ENCODE measurements around the gene TMEM248. TPM values are rescaled to one million over a fixed set of nuclear protein-coding genes. Genes with fewer than 3 reads are reported as not detected.
A peak's percentile ranks its signal among the peaks of the same experiment; 100 is the strongest.
"Not testable (repeated sequence)": the region's sequence is repeated elsewhere in the genome, so short reads cannot be mapped to it uniquely, and the experiment has no call there.

The TMEM248 gene
- 10 to 100 TPM; 86.9 to 88.1 TPM for total RNA-seq

- H3K36me3 Mint-ChIP-seq: peaks cover 17% of the 10 kb centered on the region
- H3K4me3 Mint-ChIP-seq: peak within 1 kb of the TSS; percentile 100
- no peaks in the 10 kb centered on the region for H3K9me3 Mint-ChIP-seq
- ATAC-seq (ENCODE audit: low read depth) (peak; percentile 87), DNase-seq (peak; percentile 96)
- H3K4me1 Mint-ChIP-seq: peaks cover 24% of the 10 kb centered on the region
- POLR2A ChIA-PET: interaction anchor here (0.7 to 3.8 kb wide), 11 partner anchors 19 to 1543 kb away, joined by 3 to 31 read pairs (median 4); partner anchors contain the start of genes RABGEF1, SBDS and TYW1
- H3K27ac Mint-ChIP-seq: peak within 1 kb of the TSS; percentile 99
- H3K27me3 Mint-ChIP-seq: no peaks in the 10 kb centered on the region
Measured at GRCh38 chr7:66920769-66921395, at the start of gene TMEM248. Gene TMEM248 (plus strand): TSS chr7:66921225. CDS start chr7:66941866, 20,641 bp downstream.

- ATAC-seq (ENCODE audit: low read depth) (no peak), DNase-seq (no peak)
- Mint-ChIP-seq H3K27me3 (no peaks in the 10 kb centered on the region), H3K9me3 (no peaks in the 10 kb centered on the region), H3K27ac (no peak overlapping the region), H3K4me3 (no peak overlapping the region), H3K4me1 (peaks cover 6% of the 10 kb centered on the region), H3K36me3 (peaks cover 7% of the 10 kb centered on the region)
- POLR2A ChIA-PET: no interaction called here
Measured at GRCh38 chr7:66873476-66873875, 47.5 kb upstream of the TMEM248 start.

- Mint-ChIP-seq H3K27ac (peak overlapping the region; percentile 75), H3K4me1 (peaks cover 6% of the 10 kb centered on the region), H3K9me3 (no peaks in the 10 kb centered on the region), H3K27me3 (no peaks in the 10 kb centered on the region), H3K36me3 (peaks cover 6% of the 10 kb centered on the region), H3K4me3 (no peak overlapping the region)
- ATAC-seq (ENCODE audit: low read depth) (no peak), DNase-seq (no peak)
- POLR2A ChIA-PET: no interaction called here
Measured at GRCh38 chr7:66877577-66878300, 43.3 kb upstream of the TMEM248 start.

- H3K4me3 Mint-ChIP-seq; H3K27ac Mint-ChIP-seq; ATAC-seq (ENCODE audit: low read depth); H3K27me3 Mint-ChIP-seq; POLR2A ChIA-PET; H3K4me1 Mint-ChIP-seq; H3K9me3 Mint-ChIP-seq; H3K36me3 Mint-ChIP-seq; DNase-seq: not testable (repeated sequence)
Measured at GRCh38 chr7:66878301-66878685, 42.7 kb upstream of the TMEM248 start.

GRCh38 chr7:66880053-66880452 is 41.0 kb upstream of the TMEM248 start:
- H3K27me3 Mint-ChIP-seq: no peaks in the 10 kb centered on the region
- ATAC-seq (ENCODE audit: low read depth): no peak
- H3K4me1 Mint-ChIP-seq: peaks cover 6% of the 10 kb centered on the region
- no peak overlapping the region for H3K4me3 Mint-ChIP-seq
- DNase-seq: no peak
- H3K9me3 Mint-ChIP-seq: no peaks in the 10 kb centered on the region
- POLR2A ChIA-PET: no interaction called here
- H3K27ac Mint-ChIP-seq: no peak overlapping the region
- peaks cover 6% of the 10 kb centered on the region for H3K36me3 Mint-ChIP-seq

GRCh38 chr7:66880577-66880976 is 40.4 kb upstream of the TMEM248 start:
- H3K27me3 Mint-ChIP-seq; H3K36me3 Mint-ChIP-seq; DNase-seq; ATAC-seq (ENCODE audit: low read depth); H3K9me3 Mint-ChIP-seq; H3K4me3 Mint-ChIP-seq; H3K27ac Mint-ChIP-seq; H3K4me1 Mint-ChIP-seq; POLR2A ChIA-PET: not testable (repeated sequence)

- Mint-ChIP-seq H3K36me3 (peaks cover 3% of the 10 kb centered on the region), H3K27me3 (no peaks in the 10 kb centered on the region), H3K4me3 (no peak overlapping the region), H3K27ac (no peak overlapping the region), H3K9me3 (no peaks in the 10 kb centered on the region), H3K4me1 (peaks cover 5% of the 10 kb centered on the region)
- DNase-seq: no peak
- POLR2A ChIA-PET: no interaction called here
- ATAC-seq (ENCODE audit: low read depth): no peak
Measured at GRCh38 chr7:66883716-66884115, 37.3 kb upstream of the TMEM248 start.

- H3K4me1 Mint-ChIP-seq; DNase-seq; POLR2A ChIA-PET; H3K27ac Mint-ChIP-seq; H3K4me3 Mint-ChIP-seq; H3K27me3 Mint-ChIP-seq; H3K9me3 Mint-ChIP-seq; ATAC-seq (ENCODE audit: low read depth); H3K36me3 Mint-ChIP-seq: not testable (repeated sequence)
Measured at GRCh38 chr7:66884556-66884955, 36.5 kb upstream of the TMEM248 start.

- DNase-seq (no peak), ATAC-seq (ENCODE audit: low read depth) (no peak)
- H3K27me3 Mint-ChIP-seq: no peaks in the 10 kb centered on the region
- peaks cover 5% of the 10 kb centered on the region for H3K4me1 Mint-ChIP-seq
- H3K36me3 Mint-ChIP-seq: peaks cover 3% of the 10 kb centered on the region
- H3K4me3 Mint-ChIP-seq: no peak overlapping the region
- POLR2A ChIA-PET: interaction anchor here (0.7 kb wide), 1 partner anchor 126 kb away, joined by 3 read pairs; no protein-coding TSS in a partner anchor
- no peaks in the 10 kb centered on the region for H3K9me3 Mint-ChIP-seq
- no peak overlapping the region for H3K27ac Mint-ChIP-seq
Measured at GRCh38 chr7:66886152-66886551, 34.9 kb upstream of the TMEM248 start.

- ATAC-seq (ENCODE audit: low read depth); POLR2A ChIA-PET; DNase-seq; H3K27me3 Mint-ChIP-seq; H3K27ac Mint-ChIP-seq; H3K4me1 Mint-ChIP-seq; H3K9me3 Mint-ChIP-seq; H3K36me3 Mint-ChIP-seq; H3K4me3 Mint-ChIP-seq: not testable (repeated sequence)
Measured at GRCh38 chr7:66888223-66888622, 32.8 kb upstream of the TMEM248 start.

- peaks cover 2% of the 10 kb centered on the region for H3K36me3 Mint-ChIP-seq
- H3K27me3 Mint-ChIP-seq: no peaks in the 10 kb centered on the region
- no peaks in the 10 kb centered on the region for H3K4me1 Mint-ChIP-seq
- ATAC-seq (ENCODE audit: low read depth) (peak; percentile 33), DNase-seq (no peak)
- H3K9me3 Mint-ChIP-seq: no peaks in the 10 kb centered on the region
- POLR2A ChIA-PET: no interaction called here
- H3K4me3 Mint-ChIP-seq: no peak overlapping the region
- no peak overlapping the region for H3K27ac Mint-ChIP-seq
Measured at GRCh38 chr7:66894463-66895080, 26.5 kb upstream of the TMEM248 start.

- POLR2A ChIA-PET: no interaction called here
- H3K27ac Mint-ChIP-seq: no peak overlapping the region
- ATAC-seq (ENCODE audit: low read depth): no peak
- H3K36me3 Mint-ChIP-seq: peaks cover 2% of the 10 kb centered on the region
- no peaks in the 10 kb centered on the region for H3K4me1 Mint-ChIP-seq
- no peak for DNase-seq
- no peak overlapping the region for H3K4me3 Mint-ChIP-seq
- no peaks in the 10 kb centered on the region for H3K27me3 Mint-ChIP-seq
- H3K9me3 Mint-ChIP-seq: no peaks in the 10 kb centered on the region
Measured at GRCh38 chr7:66896441-66896840, 24.6 kb upstream of the TMEM248 start.

- DNase-seq (no peak), ATAC-seq (ENCODE audit: low read depth) (no peak)
- H3K36me3 Mint-ChIP-seq: no peaks in the 10 kb centered on the region
- H3K27me3 Mint-ChIP-seq: no peaks in the 10 kb centered on the region
- H3K27ac Mint-ChIP-seq: no peak overlapping the region
- H3K4me3 Mint-ChIP-seq: no peak overlapping the region
- H3K4me1 Mint-ChIP-seq: no peaks in the 10 kb centered on the region
- H3K9me3 Mint-ChIP-seq: no peaks in the 10 kb centered on the region
- POLR2A ChIA-PET: no interaction called here
Measured at GRCh38 chr7:66899552-66900280, 21.3 kb upstream of the TMEM248 start.

Data from activated naive CD8-positive, alpha-beta T cell treated with anti-CD3 and anti-CD28 coated beads, Interleukin-2, amount 10 ng/mL, durations not matched to agents 7 days and 5 days (primary cell).